GM21528 (cell line): Measurements from ENCODE around the gene PACC1.
"Not testable (repeated sequence)": the region's sequence is repeated elsewhere in the genome, so short reads cannot be mapped to it uniquely, and the experiment has no call there.

Source experiments
- ATAC-seq: cut with Tn5 transposase; IDR thresholded peaks from one replicate; pipeline ENCODE4 v1.9.1; 2021; ENCODE audit warnings: mild to moderate bottlenecking, moderate library complexity; ENCODE audit not compliant: unreplicated experiment, low FRiP score

The PACC1 gene

GRCh38 chr1:212344905-212345304 lies 69.8 kb downstream of the PACC1 start:
- no peak for ATAC-seq

GRCh38 chr1:212341090-212341489 lies 73.6 kb downstream of the PACC1 start:
- no peak for ATAC-seq

- ATAC-seq = no peak
These were observed 85.6 kb downstream of the PACC1 start for GRCh38 chr1:212329105-212329504.

DNA sequence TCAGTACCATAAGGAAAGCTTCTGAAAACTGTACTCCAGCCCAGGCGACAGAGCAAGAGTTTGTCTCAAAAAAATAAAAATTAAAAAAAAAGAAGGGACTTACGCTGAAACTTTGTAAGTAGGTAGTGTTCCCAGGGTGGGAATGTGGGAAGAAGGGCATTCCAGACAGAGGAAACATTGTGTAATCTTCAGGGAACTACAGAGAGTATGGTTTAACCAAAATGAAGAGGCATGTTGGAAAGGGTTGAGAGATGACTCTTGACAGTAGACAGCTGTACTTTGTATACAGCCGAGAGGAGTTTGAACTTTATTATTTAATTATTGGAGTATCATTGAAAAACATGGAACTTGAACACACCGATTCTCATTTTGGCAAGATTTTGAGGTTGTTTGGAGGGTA lies 86.4 kb downstream of the PACC1 start:
- no peak for ATAC-seq

GRCh38 chr1:212326541-212326940 lies 88.1 kb downstream of the PACC1 start:
- no peak for ATAC-seq

DNA sequence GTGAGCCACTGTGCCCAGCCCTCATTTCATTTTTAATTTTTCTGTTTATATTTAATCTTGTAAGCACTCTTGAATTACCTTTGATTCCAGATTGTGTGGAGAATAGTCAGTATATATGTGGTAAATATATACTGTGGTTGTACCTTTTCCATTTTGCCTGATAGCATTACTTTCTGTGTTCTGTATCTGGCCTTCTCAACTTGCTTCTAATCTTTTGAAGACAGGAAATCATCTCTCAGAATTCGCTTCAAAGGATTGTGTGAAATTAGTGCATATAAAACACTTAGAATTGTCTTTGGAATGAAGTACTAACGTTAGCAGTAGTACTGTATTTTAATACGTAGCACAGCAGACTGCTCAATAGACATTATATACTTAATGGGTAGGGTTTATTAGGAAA lies 91.6 kb downstream of the PACC1 start:
- ATAC-seq = no peak

- ATAC-seq = not testable (repeated sequence)
These were observed 93.7 kb downstream of the PACC1 start for GRCh38 chr1:212321031-212321430.

GRCh38 chr1:212317916-212318315 lies 96.8 kb downstream of the PACC1 start:
- no peak for ATAC-seq

DNA sequence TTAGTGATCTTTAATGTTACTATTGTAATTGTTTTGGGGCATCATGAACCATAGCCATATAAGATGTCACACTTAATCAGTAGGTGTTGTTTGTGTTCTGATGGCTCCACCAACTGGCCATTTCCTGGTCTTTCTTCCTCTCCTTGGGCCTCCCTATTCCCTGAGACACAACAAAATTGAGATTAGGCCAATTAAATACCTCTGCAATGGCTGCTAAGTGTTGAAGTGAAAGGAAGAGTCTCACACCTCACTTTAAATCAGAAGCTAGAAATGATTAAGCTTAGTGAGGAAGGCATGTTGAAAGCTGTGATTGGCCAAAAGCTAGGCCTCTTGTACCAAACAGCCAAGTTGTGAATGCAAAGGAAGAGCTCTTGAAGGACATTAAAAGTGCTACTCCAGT lies 98.8 kb downstream of the PACC1 start:
- ATAC-seq = no peak

DNA sequence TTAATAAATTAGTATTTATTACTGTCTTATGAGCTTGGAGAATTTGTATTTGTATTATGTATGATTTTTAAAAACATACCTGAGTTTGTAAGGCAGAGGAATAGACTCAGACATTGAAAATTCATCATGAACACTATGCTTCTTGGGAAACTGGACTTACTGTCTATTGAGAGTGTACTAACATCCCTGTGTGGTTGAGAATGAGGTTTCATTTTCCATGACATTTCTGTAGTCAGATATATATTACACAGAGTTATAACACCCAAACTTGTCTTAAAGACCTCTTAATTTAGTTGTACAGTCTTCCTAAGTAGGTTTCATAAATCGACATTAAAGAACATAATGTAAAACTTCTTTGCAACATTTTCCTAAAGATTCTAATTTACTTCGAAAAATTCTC lies 99.5 kb downstream of the PACC1 start:
- no peak for ATAC-seq
